GM21529 (cell line): ENCODE results near the gene NEDD9.

ENCODE experiments used
- ATAC-seq: cut with Tn5 transposase; IDR thresholded peaks from one replicate; pipeline ENCODE4 v1.9.1; 2021; ENCODE audit not compliant: unreplicated experiment

The NEDD9 gene

DNA sequence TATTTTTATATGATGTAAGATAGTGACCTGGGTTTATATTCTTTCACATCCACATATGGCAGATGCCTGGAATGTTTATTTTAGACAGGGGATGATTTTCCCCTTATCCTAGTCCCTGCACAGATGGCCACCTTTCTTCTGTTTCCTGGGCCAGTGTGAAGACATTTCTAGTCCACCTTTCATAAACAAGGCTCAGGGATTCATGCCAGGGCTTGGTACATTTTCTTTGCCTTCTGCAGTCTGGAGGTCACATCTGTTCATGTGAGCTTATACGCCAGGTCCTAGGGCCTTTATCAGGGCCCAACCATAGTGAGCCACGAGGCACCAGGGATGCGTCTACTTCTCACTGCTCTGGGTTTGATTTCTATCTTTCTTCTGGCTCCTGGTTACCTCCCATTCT is 82.9 kb downstream of the NEDD9 start:
- no peak for ATAC-seq

DNA sequence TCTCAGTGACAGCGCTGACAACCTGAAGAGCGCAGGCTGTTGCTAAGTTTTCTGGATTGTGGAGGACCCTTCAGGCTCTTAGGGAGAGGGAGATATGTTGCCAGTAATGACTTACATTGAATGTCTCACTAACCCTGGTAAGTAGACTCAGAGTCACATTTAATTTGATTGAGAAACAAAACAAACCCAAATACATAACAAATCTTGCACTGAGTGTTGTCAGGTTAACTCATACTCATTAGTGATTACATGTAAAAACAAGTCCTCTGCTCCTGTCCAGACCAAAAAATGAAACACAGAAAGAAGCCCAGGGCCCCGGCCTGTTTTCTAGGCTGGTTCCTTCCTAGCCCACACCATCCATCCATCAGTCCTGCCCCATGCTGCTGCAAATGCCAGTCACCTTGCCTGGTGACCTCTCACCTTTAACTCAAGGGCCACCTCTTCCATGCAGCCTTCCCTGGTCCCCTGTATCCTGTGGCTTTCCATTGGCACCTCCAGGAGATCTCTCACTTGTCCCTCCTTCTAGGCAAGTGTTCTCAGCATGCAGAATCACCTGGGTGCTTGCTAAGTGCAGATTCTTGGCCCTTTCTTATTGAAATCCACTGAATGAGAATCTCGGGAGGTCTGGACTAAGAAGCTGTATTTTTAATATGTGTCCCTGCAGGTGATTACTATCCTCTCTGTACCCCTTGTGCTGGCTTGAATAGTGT is 86.2 kb downstream of the NEDD9 start:
- no peak for ATAC-seq

DNA sequence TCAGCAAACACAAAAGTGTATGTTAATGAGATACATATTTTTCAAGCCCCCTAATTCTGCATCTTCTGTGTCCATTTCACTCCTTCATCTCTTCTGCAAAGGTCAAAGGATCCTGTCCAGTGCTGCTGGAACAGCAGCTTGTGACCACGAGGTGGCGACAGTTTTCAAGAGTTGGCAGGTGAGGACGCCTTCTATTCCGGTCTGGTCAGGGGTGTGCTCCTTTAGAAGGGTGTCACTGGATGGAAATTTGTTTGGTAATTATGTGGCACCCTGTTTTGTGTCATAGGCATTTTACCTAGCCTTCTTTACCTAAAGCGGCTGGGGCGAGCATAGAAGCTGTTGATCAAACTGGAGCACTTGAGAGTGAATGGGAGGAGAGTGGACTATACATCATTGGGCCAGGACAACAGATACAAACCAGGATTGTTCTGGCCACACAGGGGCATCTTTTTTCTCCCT is 88.0 kb downstream of the NEDD9 start:
- peak; percentile 89 for ATAC-seq

DNA sequence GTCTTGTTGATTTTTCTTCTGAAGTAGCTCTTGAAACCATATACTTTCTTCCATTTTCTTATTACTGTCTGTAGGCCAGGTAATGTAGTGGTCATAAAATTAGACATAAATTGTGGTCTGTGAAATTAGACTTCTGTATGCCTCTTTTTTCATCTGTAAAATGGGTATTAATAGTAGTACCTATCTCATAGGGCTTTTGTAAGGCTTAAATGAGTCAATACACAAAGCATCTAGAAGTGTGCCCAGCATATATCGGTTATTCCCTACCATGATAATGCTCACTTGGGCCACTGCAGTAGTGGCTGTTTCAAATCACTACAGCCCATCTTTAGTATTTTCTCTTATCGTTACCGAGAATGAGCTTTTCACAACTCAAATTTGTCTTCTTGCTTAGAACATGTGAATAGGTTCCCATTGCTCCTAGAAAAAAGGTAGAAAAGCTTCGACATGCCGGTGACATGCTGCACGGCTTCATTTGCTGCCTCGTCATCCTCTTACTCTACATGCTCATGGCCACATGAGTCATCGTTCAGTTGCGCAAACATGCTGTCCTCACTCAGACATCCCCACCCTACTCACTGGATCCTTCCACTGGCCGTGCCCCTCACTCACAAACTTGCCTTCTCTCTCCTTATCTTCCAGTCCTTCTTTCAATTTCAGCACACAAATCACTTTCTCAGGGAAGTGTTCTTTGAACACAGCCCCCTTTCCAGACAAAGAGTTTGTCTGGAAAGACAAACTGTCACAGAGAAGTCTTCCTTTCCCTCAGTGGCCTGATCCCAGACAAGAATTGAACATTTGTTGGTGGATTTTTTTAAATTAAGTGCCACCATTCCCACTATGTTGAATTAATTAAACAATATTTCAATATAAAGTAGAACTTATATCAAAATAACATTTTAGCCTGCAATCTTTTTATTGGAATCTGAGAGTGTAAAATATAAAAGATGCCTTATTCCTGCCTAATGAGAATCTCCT is 88.8 kb downstream of the NEDD9 start:
- ATAC-seq, result no peak

DNA sequence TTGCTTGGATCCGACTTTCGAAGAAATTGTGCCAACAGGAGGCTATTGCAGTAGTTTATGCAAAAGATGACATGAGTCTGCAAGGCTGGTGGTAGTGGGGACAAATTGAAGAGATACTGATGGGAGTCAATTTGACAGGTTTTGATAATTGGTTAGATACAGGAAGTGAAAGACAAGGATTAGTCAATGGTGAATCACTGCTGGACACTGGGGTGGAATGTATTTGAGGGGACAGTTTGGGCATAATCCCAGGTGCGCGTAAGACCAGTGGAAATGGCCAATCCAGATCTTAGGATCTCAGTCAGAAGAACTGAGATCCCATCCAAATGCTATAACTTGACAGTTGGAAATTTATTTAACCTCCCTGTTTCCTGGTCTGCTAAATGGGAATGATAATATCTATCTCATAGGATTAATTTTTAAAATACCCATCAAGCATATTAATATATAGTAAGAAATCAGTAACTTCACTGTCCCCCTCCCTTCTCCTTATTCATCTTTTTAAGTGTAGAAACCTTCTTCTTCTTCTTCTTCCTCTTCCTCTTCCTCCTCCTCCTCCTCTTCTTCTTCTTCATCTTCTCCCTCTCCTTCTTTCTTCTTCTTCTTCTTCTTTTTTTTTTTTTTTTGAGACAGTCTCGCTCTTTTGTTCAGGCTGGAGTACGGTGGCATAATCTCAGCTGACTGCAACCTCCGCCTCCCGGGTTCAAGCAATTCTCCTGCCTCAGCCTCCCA is 90.0 kb downstream of the NEDD9 start:
- ATAC-seq, result no peak

DNA sequence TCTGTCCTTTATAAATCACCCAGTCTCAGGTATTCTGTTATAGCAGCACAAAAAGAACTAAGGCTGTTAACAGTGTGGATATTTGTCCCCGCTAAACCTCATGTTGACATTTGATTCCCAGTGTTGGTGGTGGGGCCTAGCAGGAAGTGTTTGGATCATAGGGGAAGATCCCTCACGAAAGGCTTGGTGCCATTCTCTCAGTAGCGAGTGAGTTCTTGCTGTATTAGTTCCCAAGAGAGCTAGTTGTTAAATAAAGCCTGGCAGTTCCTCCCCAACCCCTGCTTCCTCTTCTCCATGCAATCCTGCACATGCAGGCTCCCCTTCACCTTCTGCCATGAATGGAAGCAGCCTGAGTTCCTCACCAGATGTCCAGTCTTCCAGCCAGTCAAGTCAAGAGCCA is 91.2 kb downstream of the NEDD9 start:
- no peak for ATAC-seq

DNA sequence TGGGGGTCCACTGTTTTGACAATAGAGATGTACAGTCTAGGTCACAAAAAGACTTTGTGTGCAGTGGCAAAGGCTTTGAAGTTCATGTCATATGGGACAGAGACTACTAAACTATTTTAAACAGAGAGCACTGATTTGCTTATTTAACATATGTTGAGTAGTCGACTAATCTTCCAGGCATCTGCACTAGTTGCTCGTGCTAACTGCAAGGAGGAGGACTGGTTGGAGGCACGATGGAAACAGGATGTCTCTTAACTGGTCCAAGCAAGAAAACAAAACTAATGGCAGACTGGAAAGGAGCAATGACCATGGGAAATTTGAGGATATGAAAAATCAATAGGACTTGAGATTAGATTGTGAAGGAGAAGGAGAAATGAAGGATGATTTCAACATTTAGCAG is 92.4 kb downstream of the NEDD9 start:
- no peak for ATAC-seq

DNA sequence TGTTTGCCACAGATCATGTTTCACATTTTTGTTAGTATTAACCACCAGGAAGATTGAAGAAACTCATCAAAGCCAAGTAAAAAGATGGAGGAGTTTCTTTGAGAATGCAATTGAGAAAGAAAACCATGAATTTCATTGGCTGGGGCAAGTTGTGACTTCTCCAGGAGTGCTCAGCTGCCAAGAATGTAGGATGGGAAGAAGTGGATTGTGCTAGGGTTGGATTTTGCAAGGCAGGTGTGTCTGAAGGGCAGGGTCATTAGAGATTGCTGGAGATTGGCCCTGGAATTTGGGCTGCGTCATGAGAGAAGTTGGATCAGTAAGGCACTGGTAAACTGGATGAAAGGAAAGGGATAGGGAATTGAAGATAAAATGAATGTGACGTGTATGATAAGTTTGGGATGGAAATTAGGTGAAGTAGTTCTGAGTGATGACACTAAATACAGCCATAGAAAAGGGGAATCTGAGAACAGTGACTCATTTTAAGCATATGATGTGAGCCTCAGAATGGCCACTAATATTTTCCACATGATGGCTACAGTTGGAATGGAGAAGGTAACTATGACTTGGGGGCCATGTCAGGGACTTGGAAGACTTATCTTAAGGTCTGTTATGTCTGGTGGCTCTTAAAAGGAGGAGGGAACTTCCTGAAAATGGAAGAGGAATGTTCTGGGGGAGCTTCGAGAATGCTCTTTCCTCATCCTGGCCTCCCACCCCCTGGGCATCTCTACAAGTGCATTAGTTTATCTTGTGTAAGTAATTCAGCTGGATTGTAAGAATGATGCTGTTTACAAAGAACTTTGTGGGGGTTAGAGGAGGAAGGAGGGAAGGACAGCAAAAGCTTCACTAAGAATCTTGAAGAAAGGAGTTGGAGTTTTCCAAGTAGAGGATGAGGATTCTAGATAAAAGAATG is 93.2 kb downstream of the NEDD9 start:
- ATAC-seq, result peak; percentile 48

DNA sequence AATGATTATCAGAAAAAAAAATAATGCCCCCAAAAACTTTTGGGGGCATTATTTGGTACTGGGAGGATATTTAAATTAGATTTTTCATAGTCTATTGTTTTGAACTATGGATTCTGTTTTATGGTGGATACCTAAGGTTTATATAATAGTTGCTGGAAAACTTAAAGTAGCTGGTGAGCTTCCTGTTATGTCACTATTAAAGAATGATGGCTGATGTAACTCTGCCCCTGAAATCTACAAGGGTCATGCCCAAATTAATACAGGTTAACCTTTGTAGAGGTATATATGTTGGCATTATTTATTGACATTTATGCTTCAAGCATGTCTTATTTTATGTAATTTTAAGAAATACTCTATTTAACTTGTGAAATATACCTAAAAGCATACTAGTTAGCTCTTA is 95.7 kb downstream of the NEDD9 start:
- ATAC-seq, result no peak
